H1 (cell line): ENCODE measurements around the gene CAPN1. TPM values are rescaled to one million over a fixed set of nuclear protein-coding genes. Genes with fewer than 3 reads are reported as not detected.

ENCODE experiments used
- CHD1 ChIP-seq: IDR thresholded peaks from 2 replicates; pipeline ENCODE4 v1.6.1; 2012; ENCODE audit warnings: low read depth, low read length, improper control_type of control experiment
- MAFK ChIP-seq: IDR thresholded peaks from 2 replicates; pipeline ENCODE4 v1.6.1; 2012; ENCODE audit warnings: low read depth, mild to moderate bottlenecking, improper control_type of control experiment, low read length
- NRF1 ChIP-seq: IDR thresholded peaks from 2 replicates; pipeline ENCODE4 v1.6.1; 2011; ENCODE audit warnings: mild to moderate bottlenecking, low read depth, low read length, improper control_type of control experiment
- POLR2A ChIP-seq, 2 experiments: IDR thresholded peaks; 1 replicate in 1 of 2; 2 replicates in 1 of 2; pipeline ENCODE4 v1.6.1; 2011; ENCODE audit warnings: low read depth in 2 of 2, low read length in 2 of 2, mild to moderate bottlenecking in 2 of 2; ENCODE audit errors: control extremely low read depth in 1 of 2
- RAD21 ChIP-seq, 2 experiments: IDR thresholded peaks in 1 of 2; conservative IDR thresholded peaks in 1 of 2; 2 replicates each; pipeline ENCODE4 v1.6.1; 2011; ENCODE audit warnings: low read depth in 2 of 2, low read length in 2 of 2, improper control_type of control experiment in 1 of 2, inconsistent platforms in 1 of 2, mild to moderate bottlenecking in 1 of 2, moderate library complexity in 1 of 2
- TBP ChIP-seq: IDR thresholded peaks from 2 replicates; pipeline ENCODE4 v1.6.1; 2011; ENCODE audit warnings: low read depth, low read length, improper control_type of control experiment
- YY1 ChIP-seq: IDR thresholded peaks from 2 replicates; pipeline ENCODE4 v1.6.1; 2011; ENCODE audit warnings: low read depth, mild to moderate bottlenecking, low read length
- polyA plus RNA-seq, 7 experiments: library from polyadenylated mRNA; depleted of rRNA in 3 of 7; stranded (reverse) in 5 of 7; unstranded in 2 of 7; fragments of >200 nt in 5 of 7; fragments of 200-250 nt in 2 of 7; gene quantifications; 1 replicate in 5 of 7; 2 replicates in 1 of 7; 4 replicates in 1 of 7; pipeline versions ENCODE4 v1.2.1 to v1.2.3, GENCODE V29; 2011 to 2013; ENCODE audit warnings: missing spikeins in 2 of 7, mixed read lengths in 2 of 7
- total RNA-seq: library from RNA; stranded (reverse); fragmentation: NEBNext Ultra II Directional; extraction: Animal tissue kit (Norgen Biotek cat#: 25700); gene quantifications from 2 replicates; pipeline ENCODE4 v1.2.1, GENCODE V29; 2021

The CAPN1 gene
- total and polyA plus RNA-seq, 2 of the 8 experiments (the other 6 are each of a cell fraction or from before 2014, with no cell fraction given), result 194 to 233 TPM

DNA sequence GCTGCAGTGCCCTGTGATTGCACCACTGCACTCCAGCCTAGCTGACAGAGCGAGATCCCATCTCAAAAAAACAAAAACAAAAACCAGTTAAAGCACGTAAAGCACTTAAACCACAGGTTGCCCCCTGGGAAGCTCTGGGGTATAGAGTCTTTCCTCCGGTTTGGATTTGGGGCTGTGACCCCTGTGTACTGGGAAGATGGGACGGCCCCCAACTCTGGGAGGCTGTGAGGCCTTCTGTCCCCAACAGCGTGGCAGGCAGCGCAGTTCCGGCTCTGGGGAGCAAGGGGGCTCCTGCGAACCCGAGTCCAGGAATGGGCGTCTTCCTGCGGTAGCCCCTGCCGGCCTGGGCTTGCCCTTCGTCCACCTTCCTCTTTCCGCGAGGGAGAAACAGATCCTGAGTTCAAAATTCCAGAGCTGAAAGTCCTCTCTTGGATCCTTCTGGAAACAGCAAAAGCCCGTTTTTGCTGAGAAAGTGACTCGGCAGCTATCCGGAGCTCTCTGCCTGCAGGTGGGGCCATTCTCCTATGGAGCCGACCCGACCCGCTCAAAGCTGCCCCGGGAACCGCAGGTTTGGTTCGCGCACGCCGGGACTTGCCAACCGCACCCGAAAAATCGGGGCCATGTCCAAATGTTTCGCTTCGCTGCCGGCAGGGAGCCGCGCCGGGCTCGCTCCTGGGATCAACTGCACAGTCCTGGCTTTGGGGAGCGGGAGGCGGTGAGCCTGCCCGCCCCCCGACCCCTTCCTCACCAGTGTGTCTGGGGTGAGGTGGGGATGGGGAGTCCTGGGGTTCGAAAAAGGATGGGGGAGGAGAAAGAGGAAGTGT, 43.8 kb downstream of the CAPN1 start (continued):
- TF ChIP-seq TBP (peak; percentile 79; the same call in 1 of the 2 replicates), POLR2A (IDR thresholded peaks at IDR 0.05; ENCODE audit: control extremely low read depth in 1 of 2, low read depth in 2 of 2, low read length in 2 of 2) (peak in 1 of 2 experiments; percentile 58; a peak in 1 of 3 replicates), NRF1 (no peak), CHD1 (0 out of 2 replicates have a peak, but pooled peaks have one; percentile 25), RAD21 (IDR thresholded peaks at IDR 0.05 in 1 of 2, conservative IDR thresholded peaks at IDR 0.05 in 1 of 2; ENCODE audit: low read depth in 2 of 2, low read length in 2 of 2) (peak; percentile 59 to 66), YY1 (no peak), MAFK (0 out of 2 replicates have a peak, but pooled peaks have one; percentile 19)
